ENCODE measurements around the gene HOXA9. TPM values are rescaled to one million over a fixed set of nuclear protein-coding genes. Genes with fewer than 3 reads are reported as not detected.
A peak's percentile ranks its signal among the peaks of the same experiment; 100 is the strongest.

Gene HOXA9
- total RNA-seq, 2 donors from 2014 or later: 14.7 to 57.0 TPM

- H3K36me3 ChIP-seq: no peaks in the 10 kb centered on the region
- H3K27me3 ChIP-seq (replicated peaks; ENCODE audit: insufficient read depth): no peaks in the 10 kb centered on the region
- peak; percentile 33 for DNase-seq (ENCODE audit: low spot score)
- peak overlapping the region; percentile 76 to 81 for H3K4me3 ChIP-seq
- 20% methylated on average over 15 of the region's 15 CpGs for WGBS
- H3K27ac ChIP-seq: peak overlapping the region; percentile 96 to 97
- no peak for TF ChIP-seq POLR2AphosphoS5 (IDR thresholded peaks at IDR 0.05)
- no peak for TF ChIP-seq POLR2A (IDR thresholded peaks at IDR 0.05)
- TF ChIP-seq CTCF (IDR thresholded peaks at IDR 0.05): no peak
- H3K9me3 ChIP-seq: no peaks in the 10 kb centered on the region
- peaks cover 16% of the 10 kb centered on the region for H3K4me1 ChIP-seq (replicated peaks)
- intact Hi-C loops (cut with DNase I): no loop called here
These were observed 25.9 kb upstream of the HOXA9 start for GRCh38 chr7:27191161-27191731.

GRCh38 chr7:27189997-27190748 is 24.8 kb upstream of the HOXA9 start:
- H3K27me3 ChIP-seq (replicated peaks; ENCODE audit: insufficient read depth): no peaks in the 10 kb centered on the region
- H3K9me3 ChIP-seq: no peaks in the 10 kb centered on the region
- H3K27ac ChIP-seq: peak overlapping the region; percentile 96 to 97
- intact Hi-C loops (cut with DNase I): no loop called here
- no peaks in the 10 kb centered on the region for H3K36me3 ChIP-seq
- peak overlapping the region in 1 of 2 donors; percentile 76 for H3K4me3 ChIP-seq
- TF ChIP-seq POLR2A (IDR thresholded peaks at IDR 0.05): no peak
- no peak for TF ChIP-seq CTCF (IDR thresholded peaks at IDR 0.05)
- no peak for TF ChIP-seq POLR2AphosphoS5 (IDR thresholded peaks at IDR 0.05)
- peak; percentile 27 for DNase-seq (ENCODE audit: low spot score)
- H3K4me1 ChIP-seq (replicated peaks): peaks cover 16% of the 10 kb centered on the region
- WGBS: 12% methylated on average over 7 of the region's 7 CpGs

GRCh38 chr7:27189295-27189996 is 24.1 kb upstream of the HOXA9 start:
- H3K36me3 ChIP-seq: no peaks in the 10 kb centered on the region
- intact Hi-C loops (cut with DNase I): no loop called here
- peak; percentile 71 for DNase-seq (ENCODE audit: low spot score)
- H3K4me1 ChIP-seq (replicated peaks): peaks cover 16% of the 10 kb centered on the region
- H3K4me3 ChIP-seq: peak overlapping the region; percentile 35 to 90
- no peaks in the 10 kb centered on the region for H3K9me3 ChIP-seq
- peak; percentile 54 for TF ChIP-seq POLR2A (IDR thresholded peaks at IDR 0.05)
- peak; percentile 45 for TF ChIP-seq POLR2AphosphoS5 (IDR thresholded peaks at IDR 0.05)
- TF ChIP-seq CTCF (IDR thresholded peaks at IDR 0.05): no peak
- peak overlapping the region; percentile 96 to 97 for H3K27ac ChIP-seq
- H3K27me3 ChIP-seq (replicated peaks; ENCODE audit: insufficient read depth): no peaks in the 10 kb centered on the region
- WGBS: 14% methylated on average over 22 of the region's 22 CpGs

DNA sequence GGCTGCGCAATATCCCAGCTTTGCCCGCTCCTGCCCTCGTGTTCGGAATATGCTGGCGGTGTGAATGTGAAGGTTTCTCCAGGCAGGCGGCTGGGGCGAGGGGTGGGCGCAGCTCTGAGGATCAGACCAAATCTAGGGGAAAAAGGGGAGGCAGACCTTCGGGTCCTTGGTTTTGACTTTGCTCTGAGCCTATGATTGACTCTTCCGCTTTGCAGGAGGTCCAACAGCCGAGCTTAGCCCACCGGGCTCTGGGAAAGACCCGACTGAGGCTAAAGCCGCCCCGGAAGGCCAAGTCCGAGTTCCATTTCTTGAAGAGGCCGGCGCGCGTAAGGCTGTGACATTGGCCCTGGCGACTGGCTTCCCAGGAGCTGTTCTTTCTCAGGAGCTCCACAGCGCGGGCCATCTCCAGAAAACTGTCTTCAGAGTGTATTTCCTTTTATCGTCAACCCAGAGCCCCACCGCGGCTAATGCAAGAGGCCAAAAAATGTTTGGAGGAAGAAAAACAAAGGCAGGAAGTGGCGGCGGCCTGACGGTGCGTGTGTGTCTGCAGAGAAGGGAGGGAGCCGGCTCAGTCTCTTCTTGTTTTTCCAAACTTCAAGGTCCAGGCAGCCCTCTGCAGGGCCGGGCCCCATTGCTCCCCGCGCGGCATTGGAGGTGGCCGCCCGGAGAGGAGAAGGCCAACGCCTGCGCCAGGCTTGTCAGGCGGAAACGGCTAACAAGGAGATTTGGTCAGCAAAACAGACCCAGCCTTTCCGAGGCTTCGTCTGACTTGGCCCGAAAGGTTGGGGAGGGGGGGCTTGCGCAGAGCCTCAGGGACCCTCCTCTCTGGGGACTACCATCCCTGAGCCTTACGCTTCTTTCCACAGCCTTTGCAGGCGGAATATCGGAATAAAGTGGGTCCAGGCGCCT is 23.3 kb upstream of the HOXA9 start:
- TF ChIP-seq POLR2AphosphoS5 (IDR thresholded peaks at IDR 0.05) (no peak), CTCF (IDR thresholded peaks at IDR 0.05) (no peak), POLR2A (IDR thresholded peaks at IDR 0.05) (no peak)
- H3K4me1 ChIP-seq (replicated peaks): peaks cover 16% of the 10 kb centered on the region
- no peaks in the 10 kb centered on the region for H3K36me3 ChIP-seq
- WGBS: 6% methylated on average over 49 of the region's 49 CpGs
- peak overlapping the region; percentile 96 to 97 for H3K27ac ChIP-seq
- H3K27me3 ChIP-seq (replicated peaks; ENCODE audit: insufficient read depth): no peaks in the 10 kb centered on the region
- DNase-seq (ENCODE audit: low spot score): no peak
- H3K4me3 ChIP-seq: peak overlapping the region; percentile 35 to 90
- no peaks in the 10 kb centered on the region for H3K9me3 ChIP-seq
- intact Hi-C loops (cut with DNase I): no loop called here
